Hepatocyte (in vitro differentiated cells): ENCODE data around the gene NUP62.

Source experiments
- CTCF ChIP-seq: fragments of 200-600 bp; sonication (generic); IDR thresholded peaks from 2 replicates; pipeline ENCODE4 v1.5.1; 2016; ENCODE audit warnings: antibody characterized with exemption, mild to moderate bottlenecking; ENCODE audit not compliant: poor library complexity
- EZH2 ChIP-seq: fragments of 200-600 bp; sonication (generic); IDR thresholded peaks from 2 replicates; pipeline ENCODE4 v1.6.1; 2016; ENCODE audit warnings: antibody characterized with exemption, mild to moderate bottlenecking, borderline replicate concordance
- EZH2phosphoT487 ChIP-seq: fragments of 200-600 bp; sonication (generic); IDR thresholded peaks from one replicate; pipeline ENCODE4 v1.6.1; 2018; ENCODE audit warnings: antibody characterized with exemption, mild to moderate bottlenecking, low read depth, moderate library complexity; ENCODE audit not compliant: unreplicated experiment, severe bottlenecking

DNA sequence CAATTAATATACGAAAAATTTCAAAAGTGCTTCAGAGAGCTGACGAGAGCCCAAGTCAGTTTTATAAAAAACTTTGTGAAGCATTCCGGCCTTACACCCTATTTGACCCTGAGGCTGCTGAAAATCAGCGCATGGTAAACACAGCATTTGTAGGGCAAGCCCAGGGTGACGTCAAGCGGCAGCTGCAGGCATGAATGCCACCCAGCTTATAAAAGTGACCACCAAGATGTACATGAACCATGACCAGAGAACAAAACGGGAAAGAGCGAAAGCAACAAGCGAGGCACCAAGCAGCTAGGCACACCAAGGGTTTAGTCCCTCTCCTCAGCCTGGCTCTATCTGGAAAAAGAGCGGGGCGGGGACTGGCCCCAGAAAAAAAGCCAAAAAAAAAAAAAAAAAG is 25.6 kb upstream of the NUP62 start:
- no peak for TF ChIP-seq EZH2
- no peak for TF ChIP-seq CTCF
- no peak for TF ChIP-seq EZH2phosphoT487
